GM12865 (cell line): Measurements from ENCODE around the gene UBIAD1.
"Not testable (repeated sequence)": the region's sequence is repeated elsewhere in the genome, so short reads cannot be mapped to it uniquely, and the experiment has no call there.

ENCODE experiments used
- DNase-seq: peaks from one replicate; pipeline ENCODE4 v3.0.0; 2010; ENCODE audit warnings: low read depth
- H3K4me3 ChIP-seq: 2 replicates; pipeline ENCODE4 v1.5.1; 2011; ENCODE audit warnings: mild to moderate bottlenecking, low read depth, low read length, control low read depth
- CTCF ChIP-seq: IDR thresholded peaks from 2 replicates; pipeline ENCODE4 v1.5.1; 2011; ENCODE audit warnings: low read length, control low read depth, low read depth, inconsistent platforms; ENCODE audit not compliant: insufficient read depth; ENCODE audit errors: missing control alignments

The UBIAD1 gene

GRCh38 chr1:11286735-11287410, 13.9 kb downstream of the UBIAD1 start:
- no peak for TF ChIP-seq CTCF
- H3K4me3 ChIP-seq: no peak overlapping the region
- no peak for DNase-seq

- TF ChIP-seq CTCF: no peak
- no peak for DNase-seq
- no peak overlapping the region for H3K4me3 ChIP-seq
These were observed 16.1 kb downstream of the UBIAD1 start for GRCh38 chr1:11289064-11289463.

GRCh38 chr1:11291049-11291448, 18.1 kb downstream of the UBIAD1 start:
- no peak for TF ChIP-seq CTCF
- no peak overlapping the region for H3K4me3 ChIP-seq
- no peak for DNase-seq

GRCh38 chr1:11293856-11294255, 20.9 kb downstream of the UBIAD1 start:
- no peak overlapping the region for H3K4me3 ChIP-seq
- no peak for TF ChIP-seq CTCF
- DNase-seq: no peak

- no peak for DNase-seq
- H3K4me3 ChIP-seq: no peak overlapping the region
- TF ChIP-seq CTCF: no peak
These were observed 22.0 kb downstream of the UBIAD1 start for GRCh38 chr1:11294951-11295350.

GRCh38 chr1:11295905-11296304, 22.9 kb downstream of the UBIAD1 start:
- DNase-seq: no peak
- H3K4me3 ChIP-seq: no peak overlapping the region
- no peak for TF ChIP-seq CTCF

GRCh38 chr1:11297774-11298173, 24.8 kb downstream of the UBIAD1 start:
- not testable (repeated sequence) for DNase-seq

More at GRCh38 chr1:11297774-11298173, 24.8 kb downstream of the UBIAD1 start:
- H3K4me3 ChIP-seq: not testable (repeated sequence)
